ENCODE measurements around the gene MLF1.

The MLF1 gene

DNA sequence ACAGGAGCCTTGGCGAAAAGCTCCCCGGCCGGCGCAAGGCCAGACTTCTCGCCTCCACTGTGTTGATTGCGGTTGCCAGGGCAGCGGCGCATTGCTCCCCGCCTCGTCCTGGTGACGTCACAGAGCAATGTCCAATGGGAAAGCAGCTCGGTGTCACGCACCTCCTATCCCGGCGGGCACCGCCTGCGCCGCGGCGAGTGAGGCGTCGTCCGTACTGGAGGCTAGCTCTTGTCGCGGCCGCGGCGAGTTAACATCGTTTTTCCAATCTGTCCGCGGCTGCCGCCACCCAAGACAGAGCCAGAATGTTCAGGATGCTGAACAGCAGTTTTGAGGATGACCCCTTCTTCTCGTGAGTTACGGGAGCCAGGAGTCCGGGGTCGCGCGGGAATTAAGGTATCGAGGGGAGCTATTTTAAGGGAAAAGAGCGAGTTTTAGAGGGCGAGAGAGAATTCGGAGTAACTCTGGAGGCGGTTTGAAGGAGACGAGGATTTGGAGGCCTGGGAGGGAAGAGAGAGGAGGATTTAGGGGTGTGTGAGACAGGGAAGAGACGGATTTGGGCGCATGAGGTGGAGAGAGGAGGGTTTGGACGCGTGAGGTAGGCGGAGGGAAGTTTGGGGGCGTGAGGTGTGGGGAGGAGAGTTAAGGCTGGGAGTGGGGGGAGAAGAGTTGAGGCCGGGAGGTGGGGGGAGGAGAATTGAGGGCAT, at the start of gene MLF1:
MLF1 (plus strand) TSS at position 196 of the 704 bp plus-strand sequence; CDS start at position 303, 107 bp downstream.
- no peak for TF ChIP-seq CTCF (IDR thresholded peaks at IDR 0.05)
- peak within 1 kb of the TSS; percentile 71 for H3K4me3 ChIP-seq

DNA sequence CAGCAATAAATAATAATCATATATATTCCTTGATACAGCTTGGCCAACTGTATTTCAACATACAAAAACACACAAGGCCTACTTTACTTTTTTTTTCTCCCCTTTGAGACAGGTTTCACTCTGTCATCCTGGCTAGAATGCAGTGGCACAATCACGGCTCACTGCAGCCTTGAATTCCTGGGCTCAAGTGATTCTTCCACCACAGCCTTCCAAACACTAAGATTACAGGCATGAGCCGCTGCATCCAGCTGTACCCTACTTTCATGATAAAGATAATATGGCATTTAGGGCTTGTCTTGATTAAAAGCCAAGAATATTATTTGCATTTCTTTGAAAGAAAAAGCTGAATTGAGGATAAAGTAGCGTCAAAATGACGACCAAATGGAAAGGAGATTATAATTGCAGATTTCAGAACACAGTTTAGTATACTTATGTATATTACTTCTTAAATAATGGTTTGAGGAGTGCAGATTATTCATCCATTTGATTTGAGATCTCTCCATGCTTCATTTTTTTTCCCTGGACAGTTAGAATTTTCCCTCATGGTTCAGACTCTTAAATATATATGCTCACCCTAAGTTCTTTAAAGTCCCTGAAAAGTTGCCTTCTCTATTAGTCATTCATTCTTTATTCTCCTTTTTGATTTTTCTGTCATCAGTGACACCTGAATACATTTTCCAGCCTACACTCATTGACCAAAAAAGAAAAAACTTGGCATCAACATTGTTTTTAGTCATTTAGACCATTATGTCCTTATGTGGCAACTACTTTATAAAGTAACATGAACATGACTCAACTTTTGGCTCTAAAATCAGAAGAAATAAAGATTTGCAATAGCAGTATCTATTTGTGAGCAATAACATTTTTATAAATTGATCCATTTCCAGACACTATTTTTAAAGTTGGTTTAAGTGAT, 48.5 kb upstream of the MLF1 start:
- TF ChIP-seq CTCF (IDR thresholded peaks at IDR 0.05) = no peak
- H3K4me3 ChIP-seq = no peak overlapping the region
- DNase-seq (ENCODE audit: low spot score) = no peak
- no peak overlapping the region for H3K27ac ChIP-seq

More for the DNA sequence above, at the start of gene MLF1:
- peak; percentile 97 for DNase-seq (ENCODE audit: low spot score)
- H3K27ac ChIP-seq = peak within 1 kb of the TSS; percentile 51 to 67

GRCh38 chr3:158528076-158528674, 42.8 kb upstream of the MLF1 start:
- no peak overlapping the region for H3K4me3 ChIP-seq
- no peak for TF ChIP-seq CTCF (IDR thresholded peaks at IDR 0.05)
- H3K27ac ChIP-seq = no peak overlapping the region
- DNase-seq (ENCODE audit: low spot score) = no peak

GRCh38 chr3:158531334-158531733, 39.7 kb upstream of the MLF1 start:
- no peak overlapping the region for H3K27ac ChIP-seq
- no peak for DNase-seq (ENCODE audit: low spot score)
- no peak for TF ChIP-seq CTCF (IDR thresholded peaks at IDR 0.05)
- no peak overlapping the region for H3K4me3 ChIP-seq

GRCh38 chr3:158532099-158532734, 38.8 kb upstream of the MLF1 start:
- Histone ChIP-seq H3K27ac (no peak overlapping the region), H3K4me3 (no peak overlapping the region)
- TF ChIP-seq CTCF (IDR thresholded peaks at IDR 0.05) = no peak
- no peak for DNase-seq (ENCODE audit: low spot score)

DNA sequence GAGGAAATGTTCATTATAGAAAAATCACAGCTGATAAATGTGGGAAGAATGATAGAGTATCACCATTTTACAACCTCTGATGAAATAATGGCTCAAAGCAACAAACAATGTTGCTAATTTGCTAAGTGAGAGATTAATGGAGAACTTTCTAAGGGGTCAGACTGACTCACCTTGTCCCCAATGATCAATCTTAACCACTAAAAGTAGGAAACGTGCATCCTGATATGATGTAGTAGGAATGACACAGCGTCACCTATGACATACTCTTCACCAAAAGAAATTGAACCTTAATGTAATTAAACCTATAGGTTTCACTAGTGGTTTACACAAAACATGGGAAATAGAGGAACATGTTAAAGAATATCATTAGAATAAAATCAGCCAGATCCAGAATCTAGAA, 35.1 kb upstream of the MLF1 start:
- TF ChIP-seq CTCF (IDR thresholded peaks at IDR 0.05) = no peak
- Histone ChIP-seq H3K27ac (no peak overlapping the region), H3K4me3 (no peak overlapping the region)
- no peak for DNase-seq (ENCODE audit: low spot score)

All from coronary artery (tissue), 2 donors.